Measurements from ENCODE around the gene ZNF468. TPM values are rescaled to one million over a fixed set of nuclear protein-coding genes. Genes with fewer than 3 reads are reported as not detected.

The ZNF468 gene
- total RNA-seq, 1 donor from 2014 or later: 21.6 TPM

- intact Hi-C loops (cut with DNase I): no loop called here
These were observed 68.0 kb downstream of the ZNF468 start for GRCh38 chr19:52789440-52789839.

More at GRCh38 chr19:52789440-52789839, 68.0 kb downstream of the ZNF468 start:
- H3K27ac ChIP-seq: no peak overlapping the region
- peaks cover 23% of the 10 kb centered on the region for H3K4me1 ChIP-seq
- no peaks in the 10 kb centered on the region for H3K9me3 ChIP-seq
- no peak for DNase-seq (ENCODE audit: extremely low spot score in 2 of 2)
- no peaks in the 10 kb centered on the region for H3K27me3 ChIP-seq
- H3K36me3 ChIP-seq: no peaks in the 10 kb centered on the region
- no peak overlapping the region for H3K4me3 ChIP-seq
- TF ChIP-seq CTCF (IDR thresholded peaks at IDR 0.05) (no peak), POLR2A (IDR thresholded peaks at IDR 0.05) (no peak), POLR2AphosphoS5 (IDR thresholded peaks at IDR 0.05; ENCODE audit: insufficient read depth in 1 of 2, low read depth in 1 of 2) (no peak)

Small RNA genes lying within 50 kb of the gene (small RNA-seq; reads per million reads assigned to genes)
- gene ZNF320: 0.52 reads per million

Other genes starting within 250 kb of the ZNF468 start
- 78.6 TPM for gene ZNF83, start 219.3 kb downstream of the ZNF468 start, total RNA-seq
- 6.1 TPM for gene ZNF611, start 122.6 kb downstream of the ZNF468 start, total RNA-seq
- 13.0 TPM for gene ZNF600, start 70.8 kb downstream of the ZNF468 start, total RNA-seq
- 10.3 TPM for gene ZNF28, start 36.0 kb downstream of the ZNF468 start, total RNA-seq
- gene ZNF320, start 40.0 kb upstream of the ZNF468 start, total RNA-seq: 6.4 TPM
- gene ZNF888, start 65.8 kb upstream of the ZNF468 start, total RNA-seq: 3.7 TPM
- gene ZNF816, start 105.3 kb upstream of the ZNF468 start, total RNA-seq: 9.6 TPM
- not detected for gene ERVV-1, start 156.3 kb upstream of the ZNF468 start, total RNA-seq
- gene ERVV-2, start 187.1 kb upstream of the ZNF468 start, total RNA-seq: not detected
- gene ZNF160, start 245.8 kb upstream of the ZNF468 start, total RNA-seq: 41.7 TPM

Measured in vagina (tissue), 2 donors.